ENCODE results near the gene HES7.

The HES7 gene

GRCh38 chr17:8155231-8155995 is 31.5 kb upstream of the HES7 start:
- DNase-seq: no peak

- no peak for DNase-seq
Observed at GRCh38 chr17:8154608-8155155, 30.8 kb upstream of the HES7 start.

GRCh38 chr17:8153957-8154607 is 30.2 kb upstream of the HES7 start:
- DNase-seq: peak; percentile 99

- DNase-seq: peak; percentile 85
Observed at GRCh38 chr17:8153525-8153956, 29.6 kb upstream of the HES7 start.

GRCh38 chr17:8153031-8153451 is 29.1 kb upstream of the HES7 start:
- no peak for DNase-seq

GRCh38 chr17:8152112-8152775 is 28.3 kb upstream of the HES7 start, which contains the start of gene PER1:
Gene PER1 (minus strand): TSS chr17:8152404. CDS start chr17:8150706, 1,698 bp downstream.
- DNase-seq: peak; percentile 98

GRCh38 chr17:8151641-8152111 is 27.8 kb upstream of the HES7 start:
- DNase-seq: peak; percentile 60

- DNase-seq: no peak
Observed at GRCh38 chr17:8151120-8151640, 27.3 kb upstream of the HES7 start.

GRCh38 chr17:8150194-8151119 is 26.6 kb upstream of the HES7 start:
- DNase-seq: no peak

- DNase-seq: no peak
Observed at GRCh38 chr17:8149419-8150193, 25.7 kb upstream of the HES7 start.

- DNase-seq: no peak
Observed at GRCh38 chr17:8148560-8148959, 24.7 kb upstream of the HES7 start.

- DNase-seq: no peak
Observed at GRCh38 chr17:8147805-8148404, 24.0 kb upstream of the HES7 start.

- DNase-seq: no peak
Observed at GRCh38 chr17:8147141-8147804, 23.4 kb upstream of the HES7 start.

- no peak for DNase-seq
Observed at GRCh38 chr17:8146381-8147140, 22.7 kb upstream of the HES7 start.

GRCh38 chr17:8145811-8146210 is 21.9 kb upstream of the HES7 start:
- DNase-seq: no peak

- DNase-seq: no peak
Observed at GRCh38 chr17:8144401-8145231, 20.7 kb upstream of the HES7 start.

GRCh38 chr17:8143581-8144400 is 19.9 kb upstream of the HES7 start:
- no peak for DNase-seq

Data from OCI-M1 (cell line).